ENCODE measurements around the gene RFC2. TPM values are rescaled to one million over a fixed set of nuclear protein-coding genes. Genes with fewer than 3 reads are reported as not detected.

The RFC2 gene
- total RNA-seq = 10 to 100 TPM in 3 of 4 donors, 1 to 10 TPM in 1; 4.9 to 31.4 (median 19.2) TPM

- intact Hi-C loops (cut with DNase I; ENCODE audit: low total_unique reads) = no loop called here
- Histone ChIP-seq H3K4me3 (peak within 1 kb of the TSS; percentile 79 to 80), H3K9me3 (no peaks in the 10 kb centered on the region), H3K4me1 (peaks cover 0 to 8% of the 10 kb centered on the region in 2 donors), H3K36me3 (no peaks in the 10 kb centered on the region), H3K27ac (peak within 1 kb of the TSS; percentile 88 to 92), H3K27me3 (no peaks in the 10 kb centered on the region)
- DNase-seq = peak; percentile 95 to 98
- TF ChIP-seq POLR2A (IDR thresholded peaks at IDR 0.05) (peak; percentile 72 to 90), CTCF (IDR thresholded peaks at IDR 0.05) (peak in 3 of 4 experiments; percentile 36 to 81 (median 64))
Observed at GRCh38 chr7:74254129-74254857, at the start of gene RFC2. Gene RFC2, minus strand, starts transcription at chr7:74254399. Its CDS starts 16 bp downstream, at chr7:74254383.

- no peaks in the 10 kb centered on the region for H3K27me3 ChIP-seq
- no peaks in the 10 kb centered on the region for H3K9me3 ChIP-seq
- intact Hi-C loops (cut with DNase I; ENCODE audit: low total_unique reads) = no loop called here
- no peak for DNase-seq
- no peaks in the 10 kb centered on the region for H3K36me3 ChIP-seq
- H3K4me1 ChIP-seq = peaks cover 0 to 15% of the 10 kb centered on the region in 2 donors
- no peak for TF ChIP-seq POLR2A (IDR thresholded peaks at IDR 0.05)
- no peak for TF ChIP-seq CTCF (IDR thresholded peaks at IDR 0.05)
- no peak overlapping the region for H3K4me3 ChIP-seq
- no peak overlapping the region for H3K27ac ChIP-seq
Observed at GRCh38 chr7:74302745-74303221, 48.6 kb upstream of the RFC2 start.

GRCh38 chr7:74300926-74301325 lies 46.7 kb upstream of the RFC2 start:
- no peaks in the 10 kb centered on the region for H3K36me3 ChIP-seq
- no peak overlapping the region for H3K27ac ChIP-seq
- no peaks in the 10 kb centered on the region for H3K27me3 ChIP-seq
- no peak overlapping the region for H3K4me3 ChIP-seq
- no peaks in the 10 kb centered on the region for H3K9me3 ChIP-seq
- peaks cover 0 to under 1% of the 10 kb centered on the region in 2 donors for H3K4me1 ChIP-seq
- DNase-seq = no peak
- no peak for TF ChIP-seq POLR2A (IDR thresholded peaks at IDR 0.05)
- TF ChIP-seq CTCF (IDR thresholded peaks at IDR 0.05) = no peak
- intact Hi-C loops (cut with DNase I; ENCODE audit: low total_unique reads) = no loop called here

GRCh38 chr7:74299401-74299800 lies 45.2 kb upstream of the RFC2 start:
- no peak overlapping the region for H3K27ac ChIP-seq
- no peaks in the 10 kb centered on the region for H3K9me3 ChIP-seq
- no peak for DNase-seq
- H3K4me1 ChIP-seq = peaks cover 0 to 2% of the 10 kb centered on the region in 2 donors
- TF ChIP-seq CTCF (IDR thresholded peaks at IDR 0.05) (no peak), POLR2A (IDR thresholded peaks at IDR 0.05) (no peak)
- no peaks in the 10 kb centered on the region for H3K36me3 ChIP-seq
- no peak overlapping the region for H3K4me3 ChIP-seq
- H3K27me3 ChIP-seq = no peaks in the 10 kb centered on the region
- intact Hi-C loops (cut with DNase I; ENCODE audit: low total_unique reads) = no loop called here

- intact Hi-C loops (cut with DNase I; ENCODE audit: low total_unique reads) = no loop called here
- no peaks in the 10 kb centered on the region for H3K9me3 ChIP-seq
- no peak overlapping the region for H3K4me3 ChIP-seq
- peaks cover 0 to 3% of the 10 kb centered on the region in 2 donors for H3K4me1 ChIP-seq
- DNase-seq = no peak
- no peaks in the 10 kb centered on the region for H3K27me3 ChIP-seq
- H3K27ac ChIP-seq = no peak overlapping the region
- no peaks in the 10 kb centered on the region for H3K36me3 ChIP-seq
- TF ChIP-seq POLR2A (IDR thresholded peaks at IDR 0.05) = no peak
- TF ChIP-seq CTCF (IDR thresholded peaks at IDR 0.05) = no peak
Observed at GRCh38 chr7:74297516-74298233, 43.5 kb upstream of the RFC2 start.
